ENCODE measurements around the gene SLC26A11.

The SLC26A11 gene

GRCh38 chr17:80283116-80283852 lies 63.1 kb downstream of the SLC26A11 start:
- DNase-seq (ENCODE audit: low read depth) = no peak
- H3K4me3 ChIP-seq (ENCODE audit: low read depth, low read length) = no peak overlapping the region
- no peak for TF ChIP-seq CTCF (IDR thresholded peaks at IDR 0.05; ENCODE audit: low read depth, low read length, missing control alignments)
- in situ Hi-C loops (cut with HindIII; ENCODE audit: low sequenced_read_pairs) = no loop called here

GRCh38 chr17:80284631-80285030 lies 64.4 kb downstream of the SLC26A11 start:
- no peak overlapping the region for H3K4me3 ChIP-seq (ENCODE audit: low read depth, low read length)
- no peak for TF ChIP-seq CTCF (IDR thresholded peaks at IDR 0.05; ENCODE audit: low read depth, low read length, missing control alignments)
- DNase-seq (ENCODE audit: low read depth) = no peak
- in situ Hi-C loops (cut with HindIII; ENCODE audit: low sequenced_read_pairs) = no loop called here

GRCh38 chr17:80285237-80285920 lies 65.2 kb downstream of the SLC26A11 start:
- no peak overlapping the region for H3K4me3 ChIP-seq (ENCODE audit: low read depth, low read length)
- in situ Hi-C loops (cut with HindIII; ENCODE audit: low sequenced_read_pairs) = no loop called here
- no peak for DNase-seq (ENCODE audit: low read depth)
- TF ChIP-seq CTCF (IDR thresholded peaks at IDR 0.05; ENCODE audit: low read depth, low read length, missing control alignments) = no peak

- TF ChIP-seq CTCF (IDR thresholded peaks at IDR 0.05; ENCODE audit: low read depth, low read length, missing control alignments) = no peak
- no peak for DNase-seq (ENCODE audit: low read depth)
- in situ Hi-C loops (cut with HindIII; ENCODE audit: low sequenced_read_pairs) = no loop called here
- no peak overlapping the region for H3K4me3 ChIP-seq (ENCODE audit: low read depth, low read length)
Observed at GRCh38 chr17:80286638-80286960, 66.4 kb downstream of the SLC26A11 start.

GRCh38 chr17:80287038-80287437 lies 66.8 kb downstream of the SLC26A11 start:
- H3K4me3 ChIP-seq (ENCODE audit: low read depth, low read length) = no peak overlapping the region
- in situ Hi-C loops (cut with HindIII; ENCODE audit: low sequenced_read_pairs) = no loop called here
- DNase-seq (ENCODE audit: low read depth) = no peak
- TF ChIP-seq CTCF (IDR thresholded peaks at IDR 0.05; ENCODE audit: low read depth, low read length, missing control alignments) = no peak

GRCh38 chr17:80287806-80288567 lies 67.8 kb downstream of the SLC26A11 start:
- H3K4me3 ChIP-seq (ENCODE audit: low read depth, low read length) = no peak overlapping the region
- no peak for TF ChIP-seq CTCF (IDR thresholded peaks at IDR 0.05; ENCODE audit: low read depth, low read length, missing control alignments)
- no peak for DNase-seq (ENCODE audit: low read depth)
- in situ Hi-C loops (cut with HindIII; ENCODE audit: low sequenced_read_pairs) = no loop called here
